HepG2 (cell line): Measurements from ENCODE around the gene LASP1. TPM values are rescaled to one million over a fixed set of nuclear protein-coding genes. Genes with fewer than 3 reads are reported as not detected.

Experiments used
- BORCS8-MEF2B ChIP-seq: sonication (generic); formaldehyde crosslinking; IDR thresholded peaks from 2 replicates; pipeline ENCODE4 v1.8.0; 2022; ENCODE audit warnings: mild to moderate bottlenecking, missing genetic modification reagents
- DNMT1 ChIP-seq: sonication (generic); formaldehyde crosslinking; IDR thresholded peaks from 2 replicates; pipeline ENCODE4 v1.5.1; 2020; ENCODE audit warnings: mild to moderate bottlenecking, missing genetic modification reagents
- DPF2 ChIP-seq: sonication (generic); formaldehyde crosslinking; IDR thresholded peaks from 2 replicates; pipeline ENCODE4 v1.4.0; 2020; ENCODE audit warnings: mild to moderate bottlenecking, low read depth, missing genetic modification reagents, borderline replicate concordance
- FOXK1 ChIP-seq: sonication (generic); formaldehyde crosslinking; IDR thresholded peaks from 2 replicates; pipeline ENCODE4 v1.4.0; 2020; ENCODE audit warnings: low read depth, missing genetic modification reagents, borderline replicate concordance
- HHEX ChIP-seq: IDR thresholded peaks from 2 replicates; pipeline ENCODE4 v1.6.1; 2016; ENCODE audit warnings: control low read depth
- HOXA9 ChIP-seq: sonication (generic); formaldehyde crosslinking; IDR thresholded peaks from 2 replicates; pipeline ENCODE4 v1.8.1; 2022; ENCODE audit warnings: missing genetic modification reagents, mild to moderate bottlenecking, moderate library complexity, borderline replicate concordance
- IKZF1 ChIP-seq: fragments of 450-650 bp; IDR thresholded peaks from 2 replicates; pipeline ENCODE4 v1.7.1; 2016
- KDM4B ChIP-seq: sonication (generic); formaldehyde crosslinking; IDR thresholded peaks from 2 replicates; pipeline ENCODE4 v1.4.0; 2020; ENCODE audit warnings: missing genetic modification reagents
- MEF2D ChIP-seq: sonication (generic); formaldehyde crosslinking; IDR thresholded peaks from 2 replicates; pipeline ENCODE4 v1.5.1; 2020; ENCODE audit warnings: mild to moderate bottlenecking, missing genetic modification reagents
- NCOA2 ChIP-seq: sonication (generic); formaldehyde crosslinking; IDR thresholded peaks from 2 replicates; pipeline ENCODE4 v1.8.0; 2022; ENCODE audit warnings: inconsistent platforms
- PCBP1 ChIP-seq: fragments of 200-400 bp; formaldehyde crosslinking; IDR thresholded peaks from 2 replicates; pipeline ENCODE4 v1.6.1; 2017; ENCODE audit warnings: mild to moderate bottlenecking, low read depth, low read length, borderline replicate concordance
- PHF8 ChIP-seq: sonication (generic); formaldehyde crosslinking; IDR thresholded peaks from 2 replicates; pipeline ENCODE4 v1.5.0; 2020; ENCODE audit warnings: missing genetic modification reagents
- RBM39 ChIP-seq: fragments of 200-400 bp; formaldehyde crosslinking; IDR thresholded peaks from one replicate; pipeline ENCODE4 v1.6.1; 2018; ENCODE audit warnings: antibody characterized with exemption, mild to moderate bottlenecking, low read depth, low read length; ENCODE audit not compliant: poor library complexity, severe bottlenecking
- RORA ChIP-seq: sonication (generic); formaldehyde crosslinking; IDR thresholded peaks from 2 replicates; pipeline ENCODE4 v1.5.0; 2020; ENCODE audit warnings: mild to moderate bottlenecking, missing genetic modification reagents, moderate library complexity
- SMAD9 ChIP-seq: sonication (generic); formaldehyde crosslinking; IDR thresholded peaks from 2 replicates; pipeline ENCODE4 v1.5.1; 2020; ENCODE audit warnings: mild to moderate bottlenecking, missing genetic modification reagents
- TARDBP ChIP-seq: sonication (generic); formaldehyde crosslinking; IDR thresholded peaks from 2 replicates; pipeline ENCODE4 v1.8.0; 2022; ENCODE audit warnings: mild to moderate bottlenecking, missing genetic modification reagents
- ZFP91 ChIP-seq: sonication (generic); formaldehyde crosslinking; IDR thresholded peaks from 2 replicates; pipeline ENCODE4 v1.9.0; 2022; ENCODE audit warnings: missing genetic modification reagents, mild to moderate bottlenecking, borderline replicate concordance
- ZHX2 ChIP-seq, 2 experiments: sonication (generic) in 1 of 2; formaldehyde crosslinking in 1 of 2; IDR thresholded peaks; 2 replicates each; pipeline versions ENCODE4 v1.6.1 to v1.9.0; 2014 to 2022; ENCODE audit warnings: antibody characterized with exemption in 1 of 2, borderline replicate concordance in 1 of 2, inconsistent platforms in 1 of 2, low read depth in 1 of 2, missing genetic modification reagents in 1 of 2
- ZNF232 ChIP-seq: sonication (generic); formaldehyde crosslinking; IDR thresholded peaks from 2 replicates; pipeline ENCODE4 v1.4.0; 2020; ENCODE audit warnings: missing genetic modification reagents, borderline replicate concordance
- ZNF337 ChIP-seq: sonication (generic); formaldehyde crosslinking; IDR thresholded peaks from 2 replicates; pipeline ENCODE4 v1.5.1; 2020; ENCODE audit warnings: missing genetic modification reagents, low read depth, mild to moderate bottlenecking, borderline replicate concordance
- ZNF543 ChIP-seq: sonication (generic); formaldehyde crosslinking; IDR thresholded peaks from 2 replicates; pipeline ENCODE4 v1.4.0; 2020; ENCODE audit warnings: mild to moderate bottlenecking, missing genetic modification reagents
- ZNF556 ChIP-seq: sonication (generic); formaldehyde crosslinking; IDR thresholded peaks from 2 replicates; pipeline ENCODE4 v1.4.0; 2020; ENCODE audit warnings: mild to moderate bottlenecking, missing genetic modification reagents, borderline replicate concordance
- ZNF605 ChIP-seq: sonication (generic); formaldehyde crosslinking; IDR thresholded peaks from 2 replicates; pipeline ENCODE4 v1.8.0; 2022; ENCODE audit warnings: mild to moderate bottlenecking, missing genetic modification reagents
- polyA plus RNA-seq, 8 experiments: library from polyadenylated mRNA; depleted of rRNA in 3 of 8; stranded (reverse) in 7 of 8; unstranded in 1 of 8; fragments of >200 nt; fragmentation: Illumina TruSeq in 4 of 8; extraction: Trizol in 4 of 8; gene quantifications; 2 replicates each; pipeline versions ENCODE4 v1.2.1 to v1.2.3, GENCODE V29; 2011 to 2016; ENCODE audit warnings: low read depth in 4 of 8, missing spikeins in 1 of 8, mixed read lengths in 1 of 8; ENCODE audit not compliant: insufficient read depth in 1 of 8
- total RNA-seq, 5 experiments: library from RNA; depleted of rRNA; stranded (reverse); fragments of >200 nt; fragmentation: Illumina TruSeq; extraction: Trizol; gene quantifications; 2 replicates each; pipeline ENCODE4 v1.2.3, GENCODE V29; 2016; ENCODE audit warnings: low read depth in 1 of 5

LASP1 gene
- total and polyA plus RNA-seq, 2 of the 13 experiments (the other 11 are each of a cell fraction or from before 2014, with no cell fraction given), result 70.1 to 97.0 TPM

GRCh38 chr17:38869526-38870258 is at the start of gene LASP1 (continued):
- no peak for TF ChIP-seq ZHX2 (IDR thresholded peaks at IDR 0.05; ENCODE audit: low read depth)
- TF ChIP-seq ZHX2 (CRISPR knock-in tag; IDR thresholded peaks at IDR 0.05; ENCODE audit: borderline replicate concordance), result 0 out of 2 replicates have a peak, but pooled peaks have one; percentile 75
- TF ChIP-seq RBM39, result peak; percentile 90
- no peak for TF ChIP-seq HHEX (CRISPR knock-in tag)
- no peak for TF ChIP-seq ZNF232 (CRISPR knock-in tag)
- no peak for TF ChIP-seq ZNF543 (CRISPR knock-in tag)
- TF ChIP-seq PCBP1, result 0 out of 2 replicates have a peak, but pooled peaks have one; percentile 4
- peak; percentile 66; the same call in 1 of the 2 replicates for TF ChIP-seq FOXK1 (CRISPR knock-in tag)
- TF ChIP-seq PHF8 (CRISPR knock-in tag), result peak; percentile 84
- peak; percentile 84; the same call in 1 of the 2 replicates for TF ChIP-seq MEF2D (CRISPR knock-in tag)
- TF ChIP-seq ZNF605 (CRISPR knock-in tag), result no peak
- no peak for TF ChIP-seq ZNF337 (CRISPR knock-in tag)
- peak; percentile 85 for TF ChIP-seq TARDBP (CRISPR knock-in tag)
- peak; percentile 70; the same call in 1 of the 2 replicates for TF ChIP-seq DNMT1
- TF ChIP-seq NCOA2 (CRISPR knock-in tag), result no peak
- no peak for TF ChIP-seq RORA (CRISPR knock-in tag)
- TF ChIP-seq HOXA9 (CRISPR knock-in tag), result no peak; the same call in 1 of the 2 replicates
- TF ChIP-seq BORCS8-MEF2B (CRISPR knock-in tag), result peak; percentile 87; the same call in 1 of the 2 replicates
- TF ChIP-seq IKZF1, result no peak
- 0 out of 2 replicates have a peak, but pooled peaks have one; percentile 6 for TF ChIP-seq KDM4B (CRISPR knock-in tag)
- TF ChIP-seq DPF2 (CRISPR knock-in tag), result no peak
- TF ChIP-seq ZNF556 (CRISPR knock-in tag), result peak; percentile 86; the same call in 1 of the 2 replicates
- no peak for TF ChIP-seq SMAD9 (CRISPR knock-in tag)
- TF ChIP-seq ZFP91 (CRISPR knock-in tag), result peak; percentile 84
